GM18505 (cell line): ENCODE data around the gene KLF15.

Source experiments
- ATAC-seq: cut with Tn5 transposase; IDR thresholded peaks from one replicate; pipeline ENCODE4 v1.9.1; 2021; ENCODE audit not compliant: unreplicated experiment
- POLR2A ChIP-seq: IDR thresholded peaks from 4 replicates; pipeline ENCODE4 v1.6.1; 2011; ENCODE audit warnings: borderline replicate concordance; ENCODE audit not compliant: insufficient read depth, insufficient read length; ENCODE audit errors: extremely low read depth

Gene KLF15

DNA sequence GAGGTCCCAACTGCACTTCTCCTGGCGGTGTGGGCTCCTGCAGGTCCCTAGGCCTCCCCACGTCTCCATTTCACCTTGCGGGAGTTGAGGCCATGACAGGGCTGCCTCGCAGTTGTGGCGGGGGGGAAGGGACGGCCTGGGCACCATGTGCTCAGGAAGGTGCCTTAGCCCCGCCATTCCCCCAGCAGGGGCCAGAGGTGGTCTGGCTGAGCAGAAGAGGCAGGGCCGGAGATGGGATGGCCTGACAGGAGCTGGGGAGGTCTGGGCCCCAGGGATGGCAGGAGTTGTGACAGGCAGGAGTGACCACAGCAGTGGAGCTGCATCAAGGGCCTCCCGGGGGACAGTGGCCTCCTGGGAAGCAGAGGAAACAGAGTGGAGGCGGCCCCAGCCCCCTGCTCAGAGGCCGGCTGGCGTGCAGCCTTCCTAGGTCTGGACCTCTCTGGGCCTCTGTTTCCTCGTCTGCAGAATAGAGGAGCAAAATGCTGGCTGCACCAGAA, 18.7 kb upstream of the KLF15 start:
- no peak for TF ChIP-seq POLR2A
- no peak for ATAC-seq

DNA sequence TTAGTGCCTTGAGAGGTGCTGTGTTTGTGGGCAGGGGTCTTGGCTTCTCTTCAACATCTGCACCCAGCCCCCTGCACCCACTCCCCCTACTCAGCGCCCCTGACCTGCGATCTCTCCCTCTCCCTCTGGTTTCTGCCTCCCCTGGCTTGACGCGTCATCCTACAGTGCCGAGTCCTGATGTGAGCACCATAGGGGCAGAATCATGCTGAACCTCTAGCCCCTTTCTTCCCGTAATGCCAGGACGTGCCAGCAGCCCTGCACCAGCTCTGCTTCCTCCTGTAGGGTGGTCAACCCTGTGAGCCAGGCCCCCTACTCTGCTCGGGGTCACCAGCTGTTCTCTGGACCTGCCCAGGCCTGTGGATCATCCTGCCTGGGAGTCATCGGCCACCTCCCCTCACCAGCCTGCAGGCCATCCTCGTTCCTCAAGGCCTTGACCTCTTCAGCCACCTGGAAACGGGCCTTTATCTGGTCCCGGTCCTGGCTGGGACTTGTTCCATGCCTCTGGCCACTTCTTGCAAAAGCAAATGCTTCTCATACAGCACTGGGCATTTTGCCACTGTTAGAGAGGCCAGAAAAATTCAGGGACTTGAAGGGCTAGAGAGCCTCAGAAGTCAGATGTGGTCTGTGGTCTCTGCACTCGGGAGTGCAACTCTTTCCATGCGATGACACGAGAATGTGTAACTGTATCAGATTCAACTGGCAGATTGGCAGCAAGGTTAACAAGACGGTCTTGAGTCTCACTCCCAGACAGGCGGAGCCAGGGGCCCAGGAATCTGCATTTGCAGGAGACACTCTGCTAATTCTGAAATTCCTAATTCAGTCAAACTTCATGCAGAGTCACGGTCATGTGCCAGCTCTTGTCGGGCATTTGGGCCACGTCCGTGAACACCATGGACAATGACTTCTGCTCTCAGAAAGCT, 16.7 kb upstream of the KLF15 start:
- ATAC-seq, result no peak

DNA sequence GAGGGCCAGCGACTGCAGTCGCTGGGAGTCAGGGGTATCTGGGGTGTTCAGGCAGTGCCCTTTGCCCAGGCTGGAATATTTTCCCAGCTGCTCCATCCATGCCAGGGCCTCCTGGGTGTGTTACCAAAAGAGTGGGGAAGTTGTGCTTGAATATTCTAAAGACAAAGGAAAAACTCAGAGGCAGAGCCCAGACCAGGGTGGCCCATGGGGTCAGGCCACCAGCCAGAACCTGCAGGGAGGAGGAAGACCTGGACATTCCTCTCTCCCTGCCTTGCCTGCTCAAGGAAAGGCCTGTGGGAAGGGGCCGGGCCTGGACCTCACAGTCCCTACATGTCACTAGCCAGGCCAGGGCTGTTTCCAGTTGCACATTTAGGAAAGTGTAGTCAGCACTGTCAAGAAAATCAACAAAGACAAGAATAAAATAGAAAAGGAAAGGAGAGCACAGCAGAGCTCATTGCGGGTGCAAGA, 16.0 kb upstream of the KLF15 start:
- ATAC-seq, result no peak
- no peak for TF ChIP-seq POLR2A

More for the DNA sequence above, 16.7 kb upstream of the KLF15 start:
- no peak for TF ChIP-seq POLR2A

DNA sequence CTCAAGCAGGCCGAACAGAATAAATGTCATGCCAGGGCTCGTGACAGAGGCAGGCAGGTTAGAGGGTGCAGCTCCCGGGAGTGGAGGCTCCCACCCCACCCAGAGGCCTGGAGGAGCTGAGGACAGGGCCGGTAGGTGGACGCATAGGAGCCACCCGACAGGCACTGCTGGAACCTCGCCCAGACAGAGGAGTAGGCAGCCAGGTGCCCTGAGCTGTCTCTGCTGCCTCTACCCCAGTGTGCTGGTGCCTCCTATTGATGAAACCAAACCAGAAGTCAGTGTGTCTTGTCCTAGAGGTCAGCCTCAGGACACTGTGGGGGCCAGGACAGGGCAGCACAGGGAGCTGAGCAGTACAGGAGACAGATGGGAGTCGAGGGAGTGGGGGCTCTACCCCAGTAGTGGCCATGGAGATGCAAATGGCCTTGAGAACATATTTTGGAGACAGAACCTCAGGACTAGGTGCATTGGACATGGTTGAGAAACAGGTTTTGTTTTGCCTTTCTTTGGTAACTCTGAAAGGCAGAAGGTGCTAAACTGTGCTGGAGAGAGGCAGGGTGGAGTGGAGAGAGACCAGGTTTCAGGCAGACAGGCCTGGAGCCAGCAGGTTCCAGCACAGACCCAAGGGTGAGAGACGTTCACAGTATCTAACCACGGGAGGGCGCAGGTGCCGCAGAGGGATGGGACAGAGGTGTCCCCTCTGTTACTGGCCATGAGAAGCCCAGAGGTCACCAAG, 15.4 kb upstream of the KLF15 start:
- ATAC-seq, result no peak
- TF ChIP-seq POLR2A, result no peak

DNA sequence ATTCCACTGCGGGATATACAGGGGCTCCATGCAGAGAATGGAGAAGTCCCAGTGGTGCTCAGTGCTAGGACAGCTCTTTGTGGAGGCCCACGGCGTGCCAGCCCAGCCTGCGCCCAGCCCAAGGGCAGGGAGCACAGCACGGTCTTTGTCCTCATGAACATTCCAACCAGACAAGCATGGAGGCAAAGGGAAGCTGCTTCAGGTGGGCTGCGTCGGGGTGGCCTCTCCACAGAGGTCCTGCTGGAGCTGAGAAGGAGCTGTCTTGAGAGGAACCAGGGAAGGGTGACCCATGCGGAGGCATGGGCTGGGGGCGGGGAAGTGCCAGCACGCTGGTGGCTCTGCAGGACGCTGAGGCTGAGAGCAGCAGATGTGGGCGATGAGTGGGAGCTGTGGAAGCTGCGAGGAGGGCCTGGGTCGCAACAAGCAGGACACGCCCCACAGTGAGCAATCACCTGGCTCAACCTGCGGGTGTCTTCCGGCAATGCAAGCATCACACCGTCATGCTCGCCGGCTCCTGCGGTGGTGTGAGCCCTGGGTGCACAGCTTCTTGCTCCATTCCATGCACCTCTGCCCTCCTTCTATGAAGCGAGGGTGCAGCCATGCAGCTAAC, 14.0 kb upstream of the KLF15 start:
- no peak for TF ChIP-seq POLR2A
- no peak for ATAC-seq

DNA sequence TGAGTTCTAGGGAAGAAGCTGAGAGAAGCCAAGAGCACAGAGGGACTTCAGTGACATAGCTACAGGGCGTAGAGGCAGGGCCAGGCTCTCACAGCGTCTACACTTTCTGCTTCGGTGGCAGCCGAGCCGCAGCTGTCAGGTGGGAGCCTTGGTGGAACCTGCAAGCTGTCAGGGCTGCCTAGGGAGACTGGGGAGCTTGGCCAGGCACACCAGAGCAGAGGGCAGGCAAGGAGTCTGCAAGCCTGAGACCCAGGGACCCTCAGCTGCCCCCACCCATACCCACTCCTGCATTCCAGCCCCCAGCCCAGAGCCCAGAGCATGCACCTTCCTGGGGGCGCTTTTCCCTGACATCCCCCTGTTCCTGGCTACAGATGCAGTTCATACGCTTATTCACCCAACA, 13.4 kb upstream of the KLF15 start:
- TF ChIP-seq POLR2A, result no peak
- ATAC-seq, result no peak

DNA sequence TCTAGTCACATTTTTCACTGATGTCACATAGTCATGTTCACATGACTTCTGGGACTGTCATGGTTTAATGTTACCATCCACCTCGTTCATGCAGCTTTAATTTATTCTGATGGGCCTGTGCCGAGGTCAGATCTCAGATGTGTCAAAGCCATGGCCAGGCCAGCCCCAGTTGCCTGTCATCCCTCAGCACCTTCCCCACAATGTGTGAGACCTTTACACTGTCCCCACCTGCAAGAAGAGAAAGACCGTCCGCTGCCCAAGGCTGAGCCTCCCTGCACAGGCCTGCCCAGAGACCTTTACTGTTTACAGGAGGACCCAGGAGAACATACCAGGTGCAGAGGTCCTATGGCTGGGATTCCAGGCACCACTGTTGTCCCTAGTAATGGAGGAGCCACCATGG, 12.8 kb upstream of the KLF15 start:
- no peak for TF ChIP-seq POLR2A
- no peak for ATAC-seq

DNA sequence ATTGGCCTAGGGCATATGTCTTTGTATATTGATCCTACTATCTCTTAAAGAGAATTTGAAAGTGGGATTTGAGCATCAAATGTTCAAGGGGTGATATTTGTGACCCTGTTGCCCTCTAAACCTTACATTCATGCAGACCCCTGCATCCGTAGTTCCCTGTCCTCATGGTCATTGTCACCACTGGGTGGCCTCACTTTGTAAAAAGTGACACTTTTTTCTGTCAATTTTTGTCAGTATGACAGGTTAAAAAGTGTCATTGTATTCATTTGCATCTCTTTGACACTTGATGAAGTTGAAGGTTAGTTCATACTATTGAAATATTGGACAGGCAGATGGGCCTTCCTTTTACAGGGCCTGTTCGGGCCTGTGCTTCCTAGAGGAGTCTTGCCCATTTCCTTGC, 12.3 kb upstream of the KLF15 start:
- no peak for TF ChIP-seq POLR2A
- ATAC-seq, result no peak

DNA sequence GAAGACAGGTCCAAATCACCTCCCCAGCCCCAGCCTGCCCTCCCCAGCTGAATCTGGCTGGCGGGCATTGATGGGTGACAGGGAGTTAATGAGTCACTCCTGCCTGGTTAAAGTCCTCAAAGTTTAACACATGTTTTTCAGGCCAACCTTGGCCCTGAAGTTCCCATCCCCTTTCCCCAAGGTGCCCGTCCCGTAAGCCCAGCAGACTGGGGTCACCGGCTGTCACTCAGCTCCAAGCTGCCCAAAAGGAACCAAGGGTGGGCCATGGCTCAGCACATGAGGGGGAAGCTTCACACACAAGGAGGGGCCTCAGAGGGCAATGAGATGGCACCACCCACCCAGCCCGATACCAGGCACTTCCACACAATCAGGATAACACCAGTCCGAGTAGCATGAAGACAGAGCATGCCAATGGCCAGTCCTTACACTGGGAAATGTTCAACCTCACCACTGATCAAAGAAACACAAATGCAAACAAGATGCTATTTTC, 10.2 kb upstream of the KLF15 start:
- ATAC-seq, result no peak
- TF ChIP-seq POLR2A, result no peak

DNA sequence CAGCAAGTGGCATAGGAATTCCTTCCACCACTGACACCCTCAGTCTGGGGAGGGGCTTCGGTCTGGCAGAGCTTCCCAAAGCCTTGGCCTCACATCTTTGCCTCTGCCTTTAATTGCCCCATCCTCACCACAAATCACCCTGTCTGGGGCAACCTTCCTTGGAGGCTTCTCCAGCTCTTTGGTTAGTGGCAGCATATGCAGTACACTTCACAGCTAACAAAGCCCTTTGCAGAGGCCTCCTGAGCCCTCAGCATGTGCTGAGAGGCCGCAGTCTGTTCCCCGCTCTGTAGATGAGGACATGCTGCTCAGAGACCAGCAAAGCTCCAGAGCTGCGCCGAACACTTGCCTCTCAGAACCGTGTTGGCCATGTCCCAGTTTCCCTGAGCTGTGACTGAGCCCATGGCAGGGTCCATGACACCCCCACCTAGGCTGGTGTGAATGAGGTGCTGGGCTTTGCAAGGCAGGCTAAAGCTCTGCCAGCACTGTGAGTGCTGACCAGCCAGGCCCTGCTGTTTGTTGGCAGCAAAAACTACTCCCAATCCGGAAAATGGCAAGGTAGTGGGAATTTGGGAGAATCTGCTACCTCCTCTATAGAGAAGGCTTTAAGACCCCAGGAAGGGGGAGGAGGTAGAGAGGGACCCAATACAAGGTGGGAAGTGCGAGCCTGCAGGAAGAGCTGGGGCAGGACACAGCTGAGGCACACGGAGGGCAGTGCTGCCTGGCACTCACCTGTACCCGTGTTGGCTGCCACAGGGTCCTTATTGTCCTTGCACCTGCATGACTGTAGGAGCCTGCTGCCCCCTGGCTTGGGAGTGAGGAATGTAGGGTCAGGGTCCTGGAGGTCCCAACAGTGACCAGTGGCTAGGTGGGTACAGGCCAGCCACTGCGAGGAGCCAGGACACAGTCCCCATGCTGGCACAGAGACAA, 8.4 kb upstream of the KLF15 start:
- TF ChIP-seq POLR2A, result no peak
- no peak for ATAC-seq

DNA sequence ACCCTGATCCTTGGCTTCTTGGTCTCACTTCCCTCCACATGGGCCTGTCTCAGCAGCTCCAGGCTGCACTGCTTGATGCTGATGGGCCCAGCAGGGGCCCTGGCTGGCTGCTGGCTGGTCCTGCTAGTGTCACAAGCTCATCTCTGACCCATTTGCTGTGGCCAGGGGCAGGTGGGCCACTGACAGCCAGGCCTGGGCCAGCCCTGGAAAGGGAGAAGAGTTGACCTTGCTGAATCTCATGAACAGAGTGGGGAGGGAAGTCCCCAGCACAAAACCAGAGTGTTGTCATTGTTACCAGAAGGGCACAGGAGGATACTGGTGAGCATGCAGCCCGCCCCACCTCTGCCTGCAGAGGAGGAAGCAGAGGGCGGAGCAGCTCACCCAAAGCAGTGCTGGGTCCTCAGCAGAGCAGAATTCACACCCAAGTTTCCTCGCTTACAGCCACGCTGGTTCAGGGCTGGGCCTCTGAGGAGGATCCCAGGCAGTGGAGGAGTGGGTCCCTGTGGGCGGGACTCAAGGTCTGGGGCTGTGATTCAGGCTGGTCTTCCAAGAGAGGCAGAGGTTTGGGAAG, 7.6 kb upstream of the KLF15 start:
- no peak for ATAC-seq
- TF ChIP-seq POLR2A, result no peak

DNA sequence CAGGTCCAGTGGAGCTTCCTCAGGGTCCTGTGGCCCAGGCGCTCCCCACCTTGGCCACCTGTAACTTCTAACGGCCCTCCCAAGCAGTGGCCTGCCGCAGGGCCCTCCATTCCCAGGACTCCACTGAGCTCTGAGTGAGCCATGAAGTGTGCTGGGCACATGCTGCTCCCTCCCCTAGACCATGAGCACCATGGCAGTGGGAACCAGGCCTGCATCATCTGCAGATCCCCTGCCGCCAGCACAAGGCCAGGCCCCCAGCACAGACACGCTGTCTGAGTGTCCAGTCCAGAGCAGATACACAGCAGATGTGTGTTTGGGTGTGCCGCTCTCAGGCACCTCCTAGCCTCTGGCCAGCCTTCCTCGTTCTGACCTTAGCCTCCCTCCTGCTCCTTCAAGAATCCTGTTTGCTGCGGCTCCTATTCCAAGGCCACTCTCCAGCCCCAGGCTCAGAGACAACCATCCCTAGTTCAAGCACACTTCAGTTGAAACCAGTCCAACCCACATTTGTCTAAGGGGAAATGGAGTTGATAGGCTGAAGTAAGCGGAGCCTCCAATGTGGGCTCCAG, 7.0 kb upstream of the KLF15 start:
- no peak for TF ChIP-seq POLR2A
- no peak for ATAC-seq
